ENCODE measurements around the gene ANK3. TPM values are rescaled to one million over a fixed set of nuclear protein-coding genes. Genes with fewer than 3 reads are reported as not detected.
A peak's percentile ranks its signal among the peaks of the same experiment; 100 is the strongest.

The ANK3 gene
- total and polyA plus RNA-seq, 2 donors (not counting 3 experiments of a cell fraction or from before 2014, with no cell fraction given): 0.88 to 8.5 TPM

GRCh38 chr10:60032723-60033122 lies 357.0 kb downstream of the ANK3 start:
- FAIRE-seq: peak; percentile 70
- intact Hi-C loops (cut with micrococcal nuclease): loop anchor here (1.0 to 5.0 kb wide), 4 partner anchors 200 to 792 kb away; no protein-coding TSS in a partner anchor

GRCh38 chr10:60031664-60032063 lies 358.0 kb downstream of the ANK3 start:
- no peak overlapping the region for H3K4me2 ChIP-seq (ENCODE audit: insufficient read depth, low read length)
- H3K9me1 ChIP-seq (replicated peaks; ENCODE audit: control insufficient read depth, extremely low read depth, insufficient read depth, low read length): no peaks in the 10 kb centered on the region
- ChIA-PET POLR2A (no interaction called here), CTCF (interaction anchor here (0.6 to 2.6 kb wide), 7 partner anchors 10 to 409 kb away, joined by 3 to 16 read pairs (median 4); partner anchors contain the start of gene CCDC6)
- no peak for DNase-seq (ENCODE audit: low read depth, low spot score)
- H4K20me1 ChIP-seq (replicated peaks; ENCODE audit: control insufficient read depth, extremely low read depth, insufficient read depth, low read length): no peaks in the 10 kb centered on the region
- no peaks in the 10 kb centered on the region for H3K4me1 ChIP-seq (ENCODE audit: control insufficient read depth, extremely low read depth, insufficient read depth, low read length)
- no peak overlapping the region for H3K9ac ChIP-seq (replicated peaks; ENCODE audit: extremely low read depth, insufficient read depth, low read length)
- H2AFZ ChIP-seq (ENCODE audit: low read depth, low read length): no peak overlapping the region
- H3K36me3 ChIP-seq (ENCODE audit: control insufficient read depth in 2 of 2, extremely low read depth in 1 of 2, insufficient read depth in 2 of 2, low read length in 2 of 2): no peaks in the 10 kb centered on the region
- intact Hi-C loops (cut with micrococcal nuclease) (loop anchor here (1.0 to 5.0 kb wide), 3 partner anchors 199 to 405 kb away; no protein-coding TSS in a partner anchor), dilution Hi-C loops (cut with MboI; ENCODE audit: extremely low pct_ligation_motif_present, low sequenced_read_pairs) (no loop called here)
- FAIRE-seq: no peak
- H3K4me3 ChIP-seq (replicated peaks in 1 of 3; ENCODE audit: insufficient read depth in 1 of 3, low read depth in 1 of 3, low read length in 3 of 3): no peak overlapping the region
- H3K79me2 ChIP-seq (ENCODE audit: control insufficient read depth, insufficient read depth, low read length): no peaks in the 10 kb centered on the region
- no TSS peak for BruUV-seq (replicated peaks)
- no peaks in the 10 kb centered on the region for H3K9me3 ChIP-seq (replicated peaks; ENCODE audit: control insufficient read depth, insufficient read depth, low read length)
- no peak overlapping the region for H3K27ac ChIP-seq (ENCODE audit: insufficient read depth, low read depth, low read length)
- H3K27me3 ChIP-seq (ENCODE audit: control insufficient read depth in 2 of 2, insufficient read depth in 2 of 2, low read length in 2 of 2): no peaks in the 10 kb centered on the region
- TF ChIP-seq JUN (IDR thresholded peaks at IDR 0.05; ENCODE audit: borderline replicate concordance, insufficient read depth, insufficient read length, low read depth) (no peak), POLR2AphosphoS5 (IDR thresholded peaks at IDR 0.05; ENCODE audit: insufficient read depth, low read depth, low read length) (no peak), MAX (IDR thresholded peaks at IDR 0.05; ENCODE audit: insufficient read depth, insufficient read length) (no peak)

More at GRCh38 chr10:60032723-60033122, 357.0 kb downstream of the ANK3 start:
- ChIA-PET POLR2A (no interaction called here), CTCF (no interaction called here)
- dilution Hi-C loops (cut with MboI; ENCODE audit: extremely low pct_ligation_motif_present, low sequenced_read_pairs): no loop called here
- H4K20me1 ChIP-seq (replicated peaks; ENCODE audit: control insufficient read depth, extremely low read depth, insufficient read depth, low read length): no peaks in the 10 kb centered on the region
- no peak overlapping the region for H3K4me2 ChIP-seq (ENCODE audit: insufficient read depth, low read length)
- H3K9me3 ChIP-seq (replicated peaks; ENCODE audit: control insufficient read depth, insufficient read depth, low read length): no peaks in the 10 kb centered on the region
- no TSS peak for BruUV-seq (replicated peaks)
- H2AFZ ChIP-seq (ENCODE audit: low read depth, low read length): no peak overlapping the region
- no peak overlapping the region for H3K4me3 ChIP-seq (replicated peaks in 1 of 3; ENCODE audit: insufficient read depth in 1 of 3, low read depth in 1 of 3, low read length in 3 of 3)
- no peaks in the 10 kb centered on the region for H3K36me3 ChIP-seq (ENCODE audit: control insufficient read depth in 2 of 2, extremely low read depth in 1 of 2, insufficient read depth in 2 of 2, low read length in 2 of 2)
- H3K9me1 ChIP-seq (replicated peaks; ENCODE audit: control insufficient read depth, extremely low read depth, insufficient read depth, low read length): no peaks in the 10 kb centered on the region
- no peaks in the 10 kb centered on the region for H3K4me1 ChIP-seq (ENCODE audit: control insufficient read depth, extremely low read depth, insufficient read depth, low read length)
- peak; percentile 56 for DNase-seq (ENCODE audit: low read depth, low spot score)
- no peak overlapping the region for H3K27ac ChIP-seq (ENCODE audit: insufficient read depth, low read depth, low read length)
- no peak overlapping the region for H3K9ac ChIP-seq (replicated peaks; ENCODE audit: extremely low read depth, insufficient read depth, low read length)
- no peaks in the 10 kb centered on the region for H3K27me3 ChIP-seq (ENCODE audit: control insufficient read depth in 2 of 2, insufficient read depth in 2 of 2, low read length in 2 of 2)
- TF ChIP-seq FOS (IDR thresholded peaks at IDR 0.05; ENCODE audit: borderline replicate concordance, insufficient read depth, low read length): no peak
- peak; percentile 40 to 42 for TF ChIP-seq CTCF (IDR thresholded peaks at IDR 0.05; ENCODE audit: extremely low read depth in 1 of 2, insufficient read depth in 1 of 2, low read depth in 1 of 2, low read length in 2 of 2)
- H3K79me2 ChIP-seq (ENCODE audit: control insufficient read depth, insufficient read depth, low read length): no peaks in the 10 kb centered on the region
